HG03521 (cell line): ENCODE measurements around the gene MMEL1.

ENCODE experiments used
- ATAC-seq: cut with Tn5 transposase; IDR thresholded peaks from one replicate; pipeline ENCODE4 v1.9.1; 2021; ENCODE audit warnings: mild to moderate bottlenecking, moderate library complexity; ENCODE audit not compliant: unreplicated experiment

The MMEL1 gene

GRCh38 chr1:2591581-2592261 lies 41.1 kb downstream of the MMEL1 start:
- ATAC-seq: no peak

- ATAC-seq: no peak
Observed at GRCh38 chr1:2591233-2591580, 41.6 kb downstream of the MMEL1 start.

GRCh38 chr1:2590233-2591141 lies 42.3 kb downstream of the MMEL1 start:
- no peak for ATAC-seq

- ATAC-seq: no peak
Observed at GRCh38 chr1:2589431-2590232, 43.2 kb downstream of the MMEL1 start.

- ATAC-seq: no peak
Observed at GRCh38 chr1:2588661-2589430, 44.0 kb downstream of the MMEL1 start.

- no peak for ATAC-seq
Observed at GRCh38 chr1:2587860-2588571, 44.8 kb downstream of the MMEL1 start.

- no peak for ATAC-seq
Observed at GRCh38 chr1:2587071-2587859, 45.6 kb downstream of the MMEL1 start.

- peak; percentile 71 for ATAC-seq
Observed at GRCh38 chr1:2586154-2587070, 46.4 kb downstream of the MMEL1 start, which contains the start of gene PRXL2B. PRXL2B (plus strand) TSS chr1:2586777; CDS start chr1:2586886, 109 bp downstream.

GRCh38 chr1:2585318-2586092 lies 47.3 kb downstream of the MMEL1 start:
- ATAC-seq: no peak

GRCh38 chr1:2584686-2585317 lies 48.0 kb downstream of the MMEL1 start:
- ATAC-seq: no peak

- ATAC-seq: no peak
Observed at GRCh38 chr1:2583871-2584351, 48.9 kb downstream of the MMEL1 start.

- ATAC-seq: no peak
Observed at GRCh38 chr1:2583331-2583791, 49.5 kb downstream of the MMEL1 start.

GRCh38 chr1:2582391-2582790 lies 50.4 kb downstream of the MMEL1 start:
- no peak for ATAC-seq

- no peak for ATAC-seq
Observed at GRCh38 chr1:2580691-2581090, 52.1 kb downstream of the MMEL1 start.

- ATAC-seq: no peak
Observed at GRCh38 chr1:2578758-2579118, 54.1 kb downstream of the MMEL1 start.

GRCh38 chr1:2577565-2578075 lies 55.2 kb downstream of the MMEL1 start:
- ATAC-seq: peak; percentile 40
